Hepatocyte (in vitro differentiated cells): ENCODE results near the gene SORBS2. TPM values are rescaled to one million over a fixed set of nuclear protein-coding genes. Genes with fewer than 3 reads are reported as not detected.

Source experiments
- DNase-seq: peaks from one replicate; pipeline ENCODE4 v3.0.0-alpha.2; 2016; ENCODE audit warnings: low spot score
- H2AFZ ChIP-seq: fragments of 200-600 bp; sonication (generic); 2 replicates; pipeline ENCODE4 v1.6.0; 2016; ENCODE audit warnings: antibody characterized with exemption, mild to moderate bottlenecking
- H3K27ac ChIP-seq: fragments of 200-600 bp; sonication (generic); 2 replicates; pipeline ENCODE4 v1.5.1; 2016; ENCODE audit warnings: mild to moderate bottlenecking
- H3K27me3 ChIP-seq: fragments of 200-600 bp; sonication (generic); 2 replicates; pipeline ENCODE4 v1.6.1; 2016
- H3K36me3 ChIP-seq: fragments of 200-600 bp; sonication (generic); replicated peaks from 2 replicates; pipeline ENCODE4 v1.5.1; 2016; ENCODE audit warnings: low read depth; ENCODE audit not compliant: insufficient read depth
- H3K4me1 ChIP-seq: fragments of 200-600 bp; sonication (generic); 2 replicates; pipeline ENCODE4 v1.5.1; 2016; ENCODE audit warnings: mild to moderate bottlenecking, moderate library complexity; ENCODE audit not compliant: insufficient read depth
- H3K4me2 ChIP-seq: fragments of 200-600 bp; sonication (generic); 2 replicates; pipeline ENCODE4 v1.6.0; 2016
- H3K4me3 ChIP-seq: fragments of 200-600 bp; sonication (generic); 2 replicates; pipeline ENCODE4 v1.5.1; 2016; ENCODE audit warnings: mild to moderate bottlenecking
- H3K79me2 ChIP-seq: fragments of 200-600 bp; sonication (generic); 2 replicates; pipeline ENCODE4 v1.6.0; 2017; ENCODE audit warnings: mild to moderate bottlenecking
- H3K9me2 ChIP-seq: fragments of 200-600 bp; sonication (generic); replicated peaks from 2 replicates; pipeline ENCODE4 v1.6.0; 2017; ENCODE audit warnings: mild to moderate bottlenecking; ENCODE audit not compliant: insufficient read depth
- H3K9me3 ChIP-seq: fragments of 200-600 bp; sonication (generic); 2 replicates; pipeline ENCODE4 v1.5.1; 2016; ENCODE audit warnings: low read depth, mild to moderate bottlenecking
- H4K20me1 ChIP-seq: fragments of 200-600 bp; sonication (generic); 2 replicates; pipeline ENCODE4 v1.6.0; 2016; ENCODE audit warnings: mild to moderate bottlenecking; ENCODE audit not compliant: insufficient read depth, poor library complexity, severe bottlenecking
- CTCF ChIP-seq: fragments of 200-600 bp; sonication (generic); IDR thresholded peaks from 2 replicates; pipeline ENCODE4 v1.5.1; 2016; ENCODE audit warnings: antibody characterized with exemption, mild to moderate bottlenecking; ENCODE audit not compliant: poor library complexity
- EZH2 ChIP-seq: fragments of 200-600 bp; sonication (generic); IDR thresholded peaks from 2 replicates; pipeline ENCODE4 v1.6.1; 2016; ENCODE audit warnings: antibody characterized with exemption, mild to moderate bottlenecking, borderline replicate concordance
- EZH2phosphoT487 ChIP-seq: fragments of 200-600 bp; sonication (generic); IDR thresholded peaks from one replicate; pipeline ENCODE4 v1.6.1; 2018; ENCODE audit warnings: antibody characterized with exemption, mild to moderate bottlenecking, low read depth, moderate library complexity; ENCODE audit not compliant: unreplicated experiment, severe bottlenecking
- WGBS: methylation state at CpG from one replicate; pipeline ENCODE4 v1.1.6; 2016; ENCODE audit warnings: low lambda C conversion rate; ENCODE audit errors: missing lambda C conversion rate; 5-methylcytosine and 5-hydroxymethylcytosine counted together
- polyA plus RNA-seq: library from polyadenylated mRNA; unstranded; fragments of >200 nt; fragmentation: Nextera tagmentation; extraction: Ambion mirVana; gene quantifications from 2 replicates; pipeline ENCODE4 v1.2.1, GENCODE V29; 2016
- total RNA-seq: library from RNA; depleted of rRNA; stranded (reverse); fragments of >200 nt; gene quantifications from 2 replicates; pipeline ENCODE4 v1.2.3, GENCODE V29; 2014

The SORBS2 gene
- total and polyA plus RNA-seq, 2 experiments from 2014 or later, result 43.4 to 52.1 TPM

DNA sequence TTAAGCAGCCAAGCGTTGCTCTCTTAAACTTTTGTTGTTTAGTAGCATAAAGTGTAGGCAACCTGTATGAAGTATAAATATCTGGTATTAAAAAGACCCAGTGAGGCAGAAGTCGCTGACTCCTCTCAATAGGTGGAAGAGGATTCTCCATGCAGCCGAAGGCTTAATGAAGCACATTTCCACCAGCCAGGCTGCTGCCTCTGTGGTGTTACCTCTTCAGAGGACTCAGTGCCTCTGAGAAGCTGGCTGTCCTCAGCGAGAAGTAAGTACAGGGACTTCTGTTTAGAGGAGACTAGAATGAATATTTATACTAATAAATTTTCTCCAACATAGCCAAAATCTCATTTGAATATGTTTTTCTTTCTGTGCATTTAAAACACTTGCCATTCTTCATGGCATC lies 6.0 kb downstream of the SORBS2 start:
- Histone ChIP-seq H3K27ac (no peak overlapping the region), H3K9me3 (no peaks in the 10 kb centered on the region), H4K20me1 (no peaks in the 10 kb centered on the region), H3K27me3 (no peaks in the 10 kb centered on the region), H3K9me2 (no peaks in the 10 kb centered on the region), H3K4me3 (no peak overlapping the region), H3K36me3 (no peaks in the 10 kb centered on the region), H2AFZ (no peak overlapping the region), H3K79me2 (peaks cover 44% of the 10 kb centered on the region), H3K4me1 (no peaks in the 10 kb centered on the region), H3K4me2 (peak overlapping the region; percentile 17)
- no peak for TF ChIP-seq CTCF
- no peak for TF ChIP-seq EZH2phosphoT487
- no peak for TF ChIP-seq EZH2
- no peak for DNase-seq
- WGBS, result 85% methylated on average over 4 of the region's 4 CpGs

GRCh38 chr4:185805262-185805802 lies 6.7 kb downstream of the SORBS2 start:
- Histone ChIP-seq H3K79me2 (peaks cover 44% of the 10 kb centered on the region), H3K9me3 (no peaks in the 10 kb centered on the region), H2AFZ (no peak overlapping the region), H3K4me3 (no peak overlapping the region), H3K4me2 (peak overlapping the region; percentile 17), H3K9me2 (no peaks in the 10 kb centered on the region), H3K27me3 (no peaks in the 10 kb centered on the region), H3K36me3 (no peaks in the 10 kb centered on the region), H4K20me1 (no peaks in the 10 kb centered on the region), H3K4me1 (no peaks in the 10 kb centered on the region), H3K27ac (no peak overlapping the region)
- DNase-seq, result no peak
- 77% methylated on average over 9 of the region's 9 CpGs for WGBS
- TF ChIP-seq CTCF (no peak), EZH2 (no peak), EZH2phosphoT487 (no peak)

GRCh38 chr4:185803022-185803421 lies 9.0 kb downstream of the SORBS2 start:
- no peak overlapping the region for H3K4me2 ChIP-seq
- H4K20me1 ChIP-seq, result no peaks in the 10 kb centered on the region
- H3K27ac ChIP-seq, result no peak overlapping the region
- DNase-seq, result no peak
- peaks cover 31% of the 10 kb centered on the region for H3K79me2 ChIP-seq
- H3K9me3 ChIP-seq, result no peaks in the 10 kb centered on the region
- TF ChIP-seq EZH2phosphoT487 (no peak), EZH2 (no peak), CTCF (no peak)
- no peaks in the 10 kb centered on the region for H3K4me1 ChIP-seq
- no peak overlapping the region for H2AFZ ChIP-seq
- no peaks in the 10 kb centered on the region for H3K9me2 ChIP-seq
- 84% methylated on average over 4 of the region's 4 CpGs for WGBS
- no peak overlapping the region for H3K4me3 ChIP-seq
- H3K27me3 ChIP-seq, result no peaks in the 10 kb centered on the region
- H3K36me3 ChIP-seq, result no peaks in the 10 kb centered on the region
